ENCODE data around the gene UGT2A2.
"Not testable (repeated sequence)": the region's sequence is repeated elsewhere in the genome, so short reads cannot be mapped to it uniquely, and the experiment has no call there.

The UGT2A2 gene

DNA sequence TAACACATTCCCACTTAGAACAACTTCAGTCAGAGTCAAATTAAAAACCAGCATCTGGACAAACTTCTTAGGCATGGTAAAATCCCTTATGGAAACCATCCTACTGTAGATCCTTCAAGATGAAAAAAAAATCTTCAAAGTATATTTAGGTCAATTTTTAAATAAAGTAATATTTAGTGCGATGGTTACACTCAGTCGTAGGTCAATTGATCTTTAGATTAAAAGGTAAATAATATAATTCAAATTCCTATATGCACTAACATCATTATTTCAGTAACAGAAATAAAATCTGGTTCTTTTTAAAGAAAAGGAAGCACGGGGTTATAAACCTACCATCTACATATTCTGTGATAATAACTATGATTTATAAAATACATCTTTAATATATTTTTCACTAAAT is at the start of gene UGT2A2:
Gene UGT2A2, minus strand, starts transcription at position 101 of the 400 bp plus-strand sequence. Its CDS starts 2 bp downstream, at position 99.
- Histone ChIP-seq H3K27me3 (ENCODE audit: control insufficient read depth in 1 of 2, insufficient read depth in 2 of 2, low read length in 2 of 2) (no peaks in the 10 kb centered on the region), H3K9ac (ENCODE audit: low read length) (no peak within 1 kb of the TSS), H3K4me3 (ENCODE audit: low read depth in 1 of 2, low read length in 2 of 2) (no peak within 1 kb of the TSS), H3K36me3 (ENCODE audit: insufficient read depth, low read length) (no peaks in the 10 kb centered on the region), H3K4me1 (ENCODE audit: insufficient read depth, low read length) (no peaks in the 10 kb centered on the region), H3K9me3 (ENCODE audit: low read length) (no peaks in the 10 kb centered on the region), H3K27ac (ENCODE audit: low read depth, low read length) (no peak within 1 kb of the TSS)

DNA sequence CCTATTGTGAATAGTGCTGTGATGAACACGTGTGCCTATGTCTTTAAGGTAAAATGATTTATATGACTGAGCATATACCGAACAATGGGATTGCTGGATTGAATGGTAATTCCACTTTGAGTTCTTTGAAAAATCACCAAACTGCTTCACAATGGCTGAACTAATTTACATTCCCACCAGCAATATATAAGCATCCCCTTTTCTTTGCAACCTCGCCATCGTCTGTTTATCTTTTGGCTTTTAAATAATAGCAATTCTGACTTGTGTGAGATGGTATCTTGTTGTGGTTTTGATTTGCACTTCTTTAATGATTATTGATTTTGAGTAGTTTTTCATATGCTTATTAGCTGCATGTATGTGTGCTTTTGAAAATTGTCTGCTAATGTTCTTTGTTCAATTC is 45.4 kb upstream of the UGT2A2 start:
- no peaks in the 10 kb centered on the region for H3K4me1 ChIP-seq (ENCODE audit: insufficient read depth, low read length)
- H3K9me3 ChIP-seq (ENCODE audit: low read length): no peaks in the 10 kb centered on the region
- no peak overlapping the region for H3K27ac ChIP-seq (ENCODE audit: low read depth, low read length)
- no peak overlapping the region for H3K9ac ChIP-seq (ENCODE audit: low read length)
- no peaks in the 10 kb centered on the region for H3K27me3 ChIP-seq (ENCODE audit: control insufficient read depth in 1 of 2, insufficient read depth in 2 of 2, low read length in 2 of 2)
- H3K4me3 ChIP-seq (ENCODE audit: low read depth in 1 of 2, low read length in 2 of 2): no peak overlapping the region
- H3K36me3 ChIP-seq (ENCODE audit: insufficient read depth, low read length): no peaks in the 10 kb centered on the region

DNA sequence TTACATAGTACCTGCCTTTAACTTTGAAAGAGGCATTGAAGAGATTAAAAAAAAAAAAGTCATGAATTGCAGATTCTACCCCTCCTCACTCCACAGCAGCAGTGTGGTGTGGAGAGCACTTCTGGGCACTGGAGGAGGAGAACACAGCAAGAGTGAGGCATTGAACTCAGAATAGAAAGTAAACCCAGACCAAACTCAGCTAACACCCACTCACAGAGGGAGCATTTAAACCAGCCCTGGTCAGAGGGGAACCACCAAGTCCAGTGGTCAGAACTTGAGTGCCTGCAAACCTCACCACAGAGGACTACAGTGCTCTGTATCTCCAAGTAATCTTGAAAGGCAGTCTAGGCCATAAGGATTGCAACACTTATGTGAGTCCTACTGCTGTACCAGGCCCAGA is 29.2 kb upstream of the UGT2A2 start:
- H3K4me3 ChIP-seq (ENCODE audit: low read depth in 1 of 2, low read length in 2 of 2): no peak overlapping the region
- H3K36me3 ChIP-seq (ENCODE audit: insufficient read depth, low read length): no peaks in the 10 kb centered on the region
- H3K4me1 ChIP-seq (ENCODE audit: insufficient read depth, low read length): no peaks in the 10 kb centered on the region
- no peaks in the 10 kb centered on the region for H3K9me3 ChIP-seq (ENCODE audit: low read length)
- no peak overlapping the region for H3K27ac ChIP-seq (ENCODE audit: low read depth, low read length)
- no peak overlapping the region for H3K9ac ChIP-seq (ENCODE audit: low read length)
- H3K27me3 ChIP-seq (ENCODE audit: control insufficient read depth in 1 of 2, insufficient read depth in 2 of 2, low read length in 2 of 2): no peaks in the 10 kb centered on the region

DNA sequence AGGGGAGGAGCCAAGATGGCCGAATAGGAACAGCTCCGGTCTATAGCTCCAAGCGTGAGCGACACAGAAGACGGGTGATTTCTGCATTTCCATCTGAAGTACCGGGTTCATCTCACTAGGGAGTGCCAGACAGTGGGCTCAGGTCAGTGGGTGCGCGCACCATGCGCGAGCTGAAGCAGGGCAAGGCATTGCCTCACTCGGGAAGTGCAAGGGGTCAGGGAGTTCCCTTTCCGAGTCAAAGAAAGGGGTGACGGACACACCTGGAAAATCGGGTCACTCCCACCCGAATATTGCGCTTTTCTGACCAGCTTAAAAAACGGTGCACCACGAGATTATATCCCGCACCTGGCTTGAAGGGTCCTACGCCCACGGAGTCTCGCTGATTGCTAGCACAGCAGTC is 24.6 kb upstream of the UGT2A2 start:
- H3K9ac ChIP-seq (ENCODE audit: low read length); H3K27ac ChIP-seq (ENCODE audit: low read depth, low read length); H3K4me3 ChIP-seq (ENCODE audit: low read depth in 1 of 2, low read length in 2 of 2); H3K9me3 ChIP-seq (ENCODE audit: low read length); H3K36me3 ChIP-seq (ENCODE audit: insufficient read depth, low read length); H3K27me3 ChIP-seq (ENCODE audit: control insufficient read depth in 1 of 2, insufficient read depth in 2 of 2, low read length in 2 of 2); H3K4me1 ChIP-seq (ENCODE audit: insufficient read depth, low read length): not testable (repeated sequence)

DNA sequence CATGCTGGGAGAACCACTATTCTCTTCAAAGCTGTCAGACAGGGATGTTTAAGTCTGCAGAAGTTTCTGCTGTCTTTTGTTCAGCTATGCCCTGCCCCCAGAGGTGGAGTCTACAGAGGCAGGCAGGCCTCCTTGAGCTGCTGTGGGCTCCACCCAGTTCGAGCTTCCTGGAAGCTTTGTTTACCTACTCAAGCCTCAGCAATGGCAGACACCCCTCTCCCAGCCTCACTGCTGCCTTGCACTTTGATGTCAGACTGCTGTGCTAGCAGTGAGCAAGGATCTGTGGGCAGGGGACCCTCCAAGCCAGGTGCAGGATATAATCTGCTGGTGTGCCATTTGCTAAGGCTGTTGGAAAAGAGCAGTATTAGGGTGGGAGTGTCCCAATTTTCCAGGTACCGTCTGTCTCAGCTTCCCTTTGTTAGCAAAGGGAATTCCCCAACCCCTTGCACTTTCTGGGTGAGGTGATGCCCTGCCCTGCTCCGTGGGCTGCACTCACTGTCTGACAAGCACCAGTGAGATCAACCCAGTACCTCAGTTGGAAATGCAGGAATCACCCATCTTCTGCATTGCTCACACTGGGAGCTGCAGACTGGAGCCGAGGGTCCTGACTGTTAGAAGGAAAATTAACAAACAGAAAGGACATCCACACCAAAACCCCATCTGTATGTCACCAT is 21.8 kb upstream of the UGT2A2 start:
- not testable (repeated sequence) for H3K9ac ChIP-seq (ENCODE audit: low read length); H3K27ac ChIP-seq (ENCODE audit: low read depth, low read length); H3K36me3 ChIP-seq (ENCODE audit: insufficient read depth, low read length); H3K9me3 ChIP-seq (ENCODE audit: low read length); H3K27me3 ChIP-seq (ENCODE audit: control insufficient read depth in 1 of 2, insufficient read depth in 2 of 2, low read length in 2 of 2); H3K4me3 ChIP-seq (ENCODE audit: low read depth in 1 of 2, low read length in 2 of 2); H3K4me1 ChIP-seq (ENCODE audit: insufficient read depth, low read length)

DNA sequence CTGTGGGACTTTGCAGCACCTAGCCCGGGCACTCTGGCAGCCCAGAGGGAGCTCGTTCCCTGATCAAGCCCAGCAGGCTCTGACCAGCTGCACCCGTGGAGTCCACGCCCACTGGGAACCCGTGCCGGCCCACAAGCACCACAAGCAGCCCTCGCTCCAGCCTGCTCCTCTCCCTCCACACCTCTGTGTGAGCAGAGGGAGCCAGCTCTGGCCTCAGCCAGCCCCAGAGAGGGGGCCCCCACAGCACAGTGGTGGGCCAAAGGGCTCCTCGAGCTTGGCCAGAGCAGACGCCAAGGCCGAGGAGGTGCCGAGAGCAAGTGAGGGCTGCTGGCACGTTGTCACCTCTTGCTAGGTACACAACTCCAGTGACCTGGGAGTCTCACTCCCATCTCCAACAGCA is 18.7 kb upstream of the UGT2A2 start:
- H3K9me3 ChIP-seq (ENCODE audit: low read length): no peaks in the 10 kb centered on the region
- H3K27me3 ChIP-seq (ENCODE audit: control insufficient read depth in 1 of 2, insufficient read depth in 2 of 2, low read length in 2 of 2): no peaks in the 10 kb centered on the region
- no peak overlapping the region for H3K27ac ChIP-seq (ENCODE audit: low read depth, low read length)
- no peaks in the 10 kb centered on the region for H3K36me3 ChIP-seq (ENCODE audit: insufficient read depth, low read length)
- no peaks in the 10 kb centered on the region for H3K4me1 ChIP-seq (ENCODE audit: insufficient read depth, low read length)
- no peak overlapping the region for H3K9ac ChIP-seq (ENCODE audit: low read length)
- no peak overlapping the region for H3K4me3 ChIP-seq (ENCODE audit: low read depth in 1 of 2, low read length in 2 of 2)

DNA sequence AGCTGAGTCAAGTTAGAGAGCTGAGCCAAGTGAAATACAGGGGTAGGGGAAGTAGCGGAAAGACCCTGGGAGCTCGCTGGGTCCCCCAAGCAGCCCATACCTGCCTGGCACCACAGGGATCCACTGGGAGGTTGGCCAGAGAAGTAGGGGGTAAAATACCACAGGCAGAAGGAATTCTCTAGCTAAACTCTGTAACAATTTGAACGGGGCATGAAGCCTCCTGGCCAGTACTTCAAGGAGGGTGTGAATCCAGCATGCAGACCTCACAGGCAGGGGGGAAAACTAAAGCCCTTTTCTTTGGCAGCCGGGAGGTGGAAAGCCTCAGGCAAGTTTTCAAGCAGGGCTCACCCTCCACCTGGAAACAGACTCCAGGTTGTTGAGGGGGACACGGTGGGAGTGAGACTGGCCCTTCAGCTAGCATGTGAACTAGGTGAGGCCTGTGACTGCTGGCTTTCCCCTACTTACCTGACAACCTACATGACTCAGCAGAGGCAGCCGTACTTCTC is 17.3 kb upstream of the UGT2A2 start:
- Histone ChIP-seq H3K9ac (ENCODE audit: low read length) (no peak overlapping the region), H3K4me1 (ENCODE audit: insufficient read depth, low read length) (no peaks in the 10 kb centered on the region), H3K4me3 (ENCODE audit: low read depth in 1 of 2, low read length in 2 of 2) (no peak overlapping the region), H3K27ac (ENCODE audit: low read depth, low read length) (no peak overlapping the region), H3K36me3 (ENCODE audit: insufficient read depth, low read length) (no peaks in the 10 kb centered on the region), H3K9me3 (ENCODE audit: low read length) (no peaks in the 10 kb centered on the region), H3K27me3 (ENCODE audit: control insufficient read depth in 1 of 2, insufficient read depth in 2 of 2, low read length in 2 of 2) (no peaks in the 10 kb centered on the region)

DNA sequence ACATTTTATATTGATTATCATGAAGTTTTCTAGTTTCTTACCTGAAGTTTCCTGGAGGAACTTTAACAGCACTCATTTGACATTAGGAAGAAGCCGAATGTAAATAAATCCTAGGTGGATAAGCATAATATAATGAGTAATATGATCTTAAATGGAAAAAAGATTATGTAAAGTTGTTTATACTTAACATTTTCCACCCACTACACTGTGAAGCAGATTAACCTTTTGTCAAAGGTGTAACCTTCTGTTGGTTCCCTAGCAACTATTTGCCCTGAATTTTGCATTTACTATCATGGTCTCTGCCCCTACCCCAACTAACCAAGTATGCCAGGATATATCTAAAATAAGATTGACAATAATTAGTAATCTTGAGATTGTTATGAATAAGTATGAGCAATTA is 13.7 kb upstream of the UGT2A2 start, which contains the start of gene UGT2A1:
Gene UGT2A1, minus strand, starts transcription at position 101 of the 400 bp plus-strand sequence. CDS start 5,603 bp downstream, outside the sequence.
- Histone ChIP-seq H3K36me3 (ENCODE audit: insufficient read depth, low read length) (no peaks in the 10 kb centered on the region), H3K4me1 (ENCODE audit: insufficient read depth, low read length) (no peaks in the 10 kb centered on the region), H3K9me3 (ENCODE audit: low read length) (no peaks in the 10 kb centered on the region), H3K27me3 (ENCODE audit: control insufficient read depth in 1 of 2, insufficient read depth in 2 of 2, low read length in 2 of 2) (no peaks in the 10 kb centered on the region), H3K9ac (ENCODE audit: low read length) (no peak within 1 kb of the TSS), H3K27ac (ENCODE audit: low read depth, low read length) (no peak within 1 kb of the TSS), H3K4me3 (ENCODE audit: low read depth in 1 of 2, low read length in 2 of 2) (no peak within 1 kb of the TSS)

DNA sequence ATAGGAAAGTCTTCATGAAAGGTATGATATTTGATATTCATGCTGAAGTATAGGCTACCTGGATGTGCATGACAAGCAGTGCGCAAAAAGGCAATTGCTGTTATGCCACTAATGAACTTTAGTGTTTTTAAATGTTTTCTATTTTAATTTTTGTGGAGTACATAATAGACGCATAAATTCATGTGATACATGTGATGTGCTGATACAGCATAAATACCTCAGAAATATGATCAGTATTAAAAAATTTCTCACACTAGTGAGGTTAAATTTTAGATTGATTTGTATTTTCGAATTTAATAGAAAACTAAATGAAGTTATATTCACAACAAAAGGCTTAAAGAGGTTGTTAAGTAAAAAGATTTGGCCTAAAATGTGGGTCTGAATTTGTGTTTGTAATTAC is 11.4 kb upstream of the UGT2A2 start:
- H3K9ac ChIP-seq (ENCODE audit: low read length): no peak overlapping the region
- no peaks in the 10 kb centered on the region for H3K27me3 ChIP-seq (ENCODE audit: control insufficient read depth in 1 of 2, insufficient read depth in 2 of 2, low read length in 2 of 2)
- no peaks in the 10 kb centered on the region for H3K36me3 ChIP-seq (ENCODE audit: insufficient read depth, low read length)
- no peak overlapping the region for H3K27ac ChIP-seq (ENCODE audit: low read depth, low read length)
- H3K4me1 ChIP-seq (ENCODE audit: insufficient read depth, low read length): no peaks in the 10 kb centered on the region
- no peaks in the 10 kb centered on the region for H3K9me3 ChIP-seq (ENCODE audit: low read length)
- no peak overlapping the region for H3K4me3 ChIP-seq (ENCODE audit: low read depth in 1 of 2, low read length in 2 of 2)

DNA sequence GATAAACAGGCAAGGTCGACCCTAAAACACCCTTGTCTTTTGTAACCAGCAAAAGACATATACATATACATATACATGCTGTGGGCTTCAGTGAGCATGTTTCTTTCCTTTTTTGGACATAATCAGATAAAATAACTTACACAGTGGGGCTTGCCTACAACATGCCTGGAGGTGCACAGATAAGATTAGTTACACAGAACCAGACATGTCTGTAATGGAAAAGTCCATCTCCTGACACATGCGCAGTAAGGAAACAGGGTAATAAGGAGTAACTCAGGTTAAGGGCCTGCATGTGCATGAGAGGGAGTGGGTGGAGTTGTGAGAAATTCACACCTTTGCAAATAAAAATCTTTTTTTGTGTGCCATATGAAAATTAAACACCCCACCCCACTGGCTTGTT is 10.2 kb upstream of the UGT2A2 start:
- H3K9ac ChIP-seq (ENCODE audit: low read length): no peak overlapping the region
- H3K27me3 ChIP-seq (ENCODE audit: control insufficient read depth in 1 of 2, insufficient read depth in 2 of 2, low read length in 2 of 2): no peaks in the 10 kb centered on the region
- no peak overlapping the region for H3K4me3 ChIP-seq (ENCODE audit: low read depth in 1 of 2, low read length in 2 of 2)
- H3K4me1 ChIP-seq (ENCODE audit: insufficient read depth, low read length): no peaks in the 10 kb centered on the region
- H3K9me3 ChIP-seq (ENCODE audit: low read length): no peaks in the 10 kb centered on the region
- no peaks in the 10 kb centered on the region for H3K36me3 ChIP-seq (ENCODE audit: insufficient read depth, low read length)
- H3K27ac ChIP-seq (ENCODE audit: low read depth, low read length): no peak overlapping the region

DNA sequence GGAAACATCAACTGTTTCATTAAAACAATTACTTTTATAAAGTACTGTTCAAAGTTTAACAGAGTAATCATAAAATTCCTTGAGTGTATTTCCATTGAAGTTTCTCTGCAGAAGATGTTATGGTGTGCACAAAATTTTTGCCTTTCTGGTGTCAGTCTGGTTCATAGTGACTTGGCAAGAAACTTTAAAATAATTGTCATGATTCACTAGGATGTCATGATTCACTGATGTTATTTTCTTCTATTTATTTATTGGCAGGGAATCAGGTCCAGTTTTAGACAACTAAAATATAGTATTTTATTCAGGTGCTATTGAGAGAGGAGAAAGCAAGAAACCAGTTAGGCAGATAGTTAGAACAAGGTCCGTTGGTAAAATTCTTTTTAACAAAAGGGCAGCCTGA is 9.8 kb upstream of the UGT2A2 start:
- Histone ChIP-seq H3K27me3 (ENCODE audit: control insufficient read depth in 1 of 2, insufficient read depth in 2 of 2, low read length in 2 of 2) (no peaks in the 10 kb centered on the region), H3K9me3 (ENCODE audit: low read length) (no peaks in the 10 kb centered on the region), H3K4me1 (ENCODE audit: insufficient read depth, low read length) (no peaks in the 10 kb centered on the region), H3K9ac (ENCODE audit: low read length) (no peak overlapping the region), H3K4me3 (ENCODE audit: low read depth in 1 of 2, low read length in 2 of 2) (no peak overlapping the region), H3K27ac (ENCODE audit: low read depth, low read length) (no peak overlapping the region), H3K36me3 (ENCODE audit: insufficient read depth, low read length) (no peaks in the 10 kb centered on the region)

DNA sequence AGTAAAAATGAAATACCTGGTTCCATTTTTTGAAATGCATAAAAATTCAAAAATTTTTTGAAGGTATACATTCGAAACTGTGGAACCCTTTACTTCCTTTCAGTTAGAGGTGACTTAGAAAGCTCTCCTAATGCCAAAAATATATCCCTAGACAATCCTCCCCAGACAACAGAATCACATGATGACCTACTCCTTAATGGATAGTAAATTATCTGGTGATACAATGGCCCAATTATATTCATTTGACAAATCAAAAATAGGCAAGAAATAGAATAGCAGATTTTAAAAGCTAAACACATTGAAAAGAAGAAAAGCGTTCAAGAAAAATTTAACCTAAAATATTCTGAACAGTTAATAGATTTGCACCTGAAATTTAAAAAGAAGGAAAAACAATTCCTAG is 3.5 kb upstream of the UGT2A2 start:
- Histone ChIP-seq H3K9ac (ENCODE audit: low read length) (no peak overlapping the region), H3K9me3 (ENCODE audit: low read length) (no peaks in the 10 kb centered on the region), H3K27ac (ENCODE audit: low read depth, low read length) (no peak overlapping the region)

More for the DNA sequence above, 3.5 kb upstream of the UGT2A2 start:
- Histone ChIP-seq H3K4me3 (ENCODE audit: low read depth in 1 of 2, low read length in 2 of 2) (no peak overlapping the region), H3K36me3 (ENCODE audit: insufficient read depth, low read length) (no peaks in the 10 kb centered on the region), H3K4me1 (ENCODE audit: insufficient read depth, low read length) (no peaks in the 10 kb centered on the region), H3K27me3 (ENCODE audit: control insufficient read depth in 1 of 2, insufficient read depth in 2 of 2, low read length in 2 of 2) (no peaks in the 10 kb centered on the region)
